Esophagus squamous epithelium (tissue), 5 donors: ENCODE measurements around the gene CHAF1B. TPM values are rescaled to one million over a fixed set of nuclear protein-coding genes. Genes with fewer than 3 reads are reported as not detected.
"Not testable (repeated sequence)": the region's sequence is repeated elsewhere in the genome, so short reads cannot be mapped to it uniquely, and the experiment has no call there.

Experiments used
- DNase-seq: peaks from one replicate; lab custom pipeline; 2025; lab: John Stamatoyannopoulos, UW
- H3K27ac ChIP-seq, 4 donors: fragments of 200-600 bp; sonication (generic); one replicate each; pipeline ENCODE4 v1.5.1; 2016 to 2019; ENCODE audit warnings: mild to moderate bottlenecking in 1 of 4
- H3K27me3 ChIP-seq, 4 donors: fragments of 200-600 bp; sonication (generic); 1 replicate in 3 of 4; 2 replicates in 1 of 4; pipeline versions ENCODE4 v1.5.1 to v1.6.0; 2017 to 2021; ENCODE audit warnings: antibody characterized with exemption in 1 of 4
- H3K36me3 ChIP-seq, 3 donors: fragments of 200-600 bp; sonication (generic); one replicate each; pipeline ENCODE4 v1.5.1; 2016 to 2019
- H3K4me1 ChIP-seq, 3 donors: fragments of 200-600 bp; sonication (generic); one replicate each; pipeline ENCODE4 v1.5.1; 2017 to 2019
- H3K4me3 ChIP-seq, 4 donors: fragments of 200-600 bp; sonication (generic); 1 replicate in 3 of 4; 2 replicates in 1 of 4; pipeline ENCODE4 v1.5.1; 2016 to 2019; ENCODE audit warnings: mild to moderate bottlenecking in 2 of 4, moderate library complexity in 1 of 4
- H3K9me3 ChIP-seq, 3 donors: fragments of 200-600 bp; sonication (generic); one replicate each; pipeline ENCODE4 v1.5.1; 2016 to 2019
- POLR2A ChIP-seq, 4 donors: fragments of 450-650 bp; IDR thresholded peaks; one replicate each; pipeline ENCODE4 v1.6.1; 2017; ENCODE audit warnings: antibody characterized with exemption in 4 of 4, mild to moderate bottlenecking in 4 of 4, moderate library complexity in 3 of 4
- WGBS, 2 donors: methylation state at CpG; one replicate each; pipeline ENCODE4 v1.1.5; 2018; 5-methylcytosine and 5-hydroxymethylcytosine counted together
- intact Hi-C: fragments of 100-400 bp; cut with DNase I; formaldehyde crosslinking; loops from one replicate; pipeline ENCODE4 v1.15.0; 2022
- total RNA-seq, 4 donors: library from RNA; depleted of rRNA; stranded (reverse); fragments of >200 nt; gene quantifications; one replicate each; pipeline ENCODE4 v1.1.0, GENCODE V29; 2016
- TF ChIP-seq, protein P1 (sequence below), 6 experiments: fragments of 450-650 bp in 4 of 6; fragments of 200-600 bp in 2 of 6; sonication (generic) in 2 of 6; IDR thresholded peaks; one replicate each; pipeline ENCODE4 v1.5.1; 2016 to 2019; ENCODE audit warnings: antibody characterized with exemption in 6 of 6, mild to moderate bottlenecking in 4 of 6, moderate library complexity in 4 of 6
- donor health status: DM: yes; HTN: yes; CAD: no.

CHAF1B gene
- total RNA-seq, 4 donors from 2014 or later = 2.4 to 6.6 (median 4.3) TPM

GRCh38 chr21:36397606-36398005 lies 12.4 kb downstream of the CHAF1B start:
- no peaks in the 10 kb centered on the region for H3K9me3 ChIP-seq
- no peak for DNase-seq
- no peak overlapping the region for H3K27ac ChIP-seq
- H3K4me1 ChIP-seq = no peaks in the 10 kb centered on the region
- H3K27me3 ChIP-seq = no peaks in the 10 kb centered on the region
- no peak for TF ChIP-seq POLR2A (IDR thresholded peaks at IDR 0.05)
- TF ChIP-seq, protein P1, sequence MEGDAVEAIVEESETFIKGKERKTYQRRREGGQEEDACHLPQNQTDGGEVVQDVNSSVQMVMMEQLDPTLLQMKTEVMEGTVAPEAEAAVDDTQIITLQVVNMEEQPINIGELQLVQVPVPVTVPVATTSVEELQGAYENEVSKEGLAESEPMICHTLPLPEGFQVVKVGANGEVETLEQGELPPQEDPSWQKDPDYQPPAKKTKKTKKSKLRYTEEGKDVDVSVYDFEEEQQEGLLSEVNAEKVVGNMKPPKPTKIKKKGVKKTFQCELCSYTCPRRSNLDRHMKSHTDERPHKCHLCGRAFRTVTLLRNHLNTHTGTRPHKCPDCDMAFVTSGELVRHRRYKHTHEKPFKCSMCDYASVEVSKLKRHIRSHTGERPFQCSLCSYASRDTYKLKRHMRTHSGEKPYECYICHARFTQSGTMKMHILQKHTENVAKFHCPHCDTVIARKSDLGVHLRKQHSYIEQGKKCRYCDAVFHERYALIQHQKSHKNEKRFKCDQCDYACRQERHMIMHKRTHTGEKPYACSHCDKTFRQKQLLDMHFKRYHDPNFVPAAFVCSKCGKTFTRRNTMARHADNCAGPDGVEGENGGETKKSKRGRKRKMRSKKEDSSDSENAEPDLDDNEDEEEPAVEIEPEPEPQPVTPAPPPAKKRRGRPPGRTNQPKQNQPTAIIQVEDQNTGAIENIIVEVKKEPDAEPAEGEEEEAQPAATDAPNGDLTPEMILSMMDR (IDR thresholded peaks at IDR 0.05) = no peak
- H3K4me3 ChIP-seq = no peak overlapping the region
- H3K36me3 ChIP-seq = peaks cover 0 to 44% (median 0%) of the 10 kb centered on the region in 3 donors
- WGBS, 2 donors = 79 to 82% methylated on average over 5 of the region's 5 CpGs
- intact Hi-C loops = no loop called here

DNA sequence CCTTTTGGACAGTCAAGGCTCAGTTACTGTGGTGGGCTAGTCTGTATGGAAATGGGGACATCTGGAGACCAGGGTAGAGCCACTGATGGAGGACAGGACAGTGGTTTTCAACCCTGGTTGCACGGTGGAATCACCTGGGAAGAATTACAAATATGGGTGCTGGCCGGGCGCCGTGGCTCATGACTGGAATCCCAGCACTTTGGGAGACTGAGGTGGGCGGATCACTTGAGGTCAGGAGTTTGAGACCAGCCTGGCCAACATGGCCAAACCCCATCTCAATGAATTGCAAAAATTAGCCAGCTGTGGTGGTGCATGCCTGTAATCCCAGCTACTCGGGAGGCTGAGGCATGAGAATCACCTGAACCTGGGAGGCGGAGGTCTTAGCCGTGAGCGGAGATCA lies 14.5 kb downstream of the CHAF1B start:
- H3K9me3 ChIP-seq, H3K4me3 ChIP-seq, H3K4me1 ChIP-seq, intact Hi-C loops, H3K27ac ChIP-seq, H3K27me3 ChIP-seq, DNase-seq: not testable (repeated sequence)
- H3K36me3 ChIP-seq = peaks cover 0 to 53% (median 0%) of the 10 kb centered on the region in 3 donors
- 96 to 100% methylated on average over 4 to 9 of the region's 9 CpGs for WGBS, 2 donors

DNA sequence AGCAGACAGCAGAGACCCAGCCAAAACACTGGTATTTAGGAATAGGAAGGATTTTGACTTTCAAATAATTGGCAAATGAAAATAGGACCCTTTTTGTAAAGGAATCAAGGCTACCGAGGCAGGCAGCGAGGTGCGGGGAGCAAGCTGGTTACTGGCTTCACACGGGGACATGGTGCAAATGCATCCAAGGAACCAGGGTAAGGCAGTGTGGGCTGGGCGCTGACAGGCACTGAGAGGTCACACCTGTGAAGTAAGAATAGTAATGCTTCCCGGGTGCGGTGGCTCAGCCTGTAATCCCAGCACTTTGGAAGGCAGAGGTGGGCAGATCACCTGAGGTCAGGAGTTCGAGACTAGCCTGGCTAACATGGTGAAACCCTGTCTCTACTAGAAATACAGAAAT lies 15.5 kb downstream of the CHAF1B start:
- Histone ChIP-seq H3K27ac (no peak overlapping the region), H3K9me3 (no peaks in the 10 kb centered on the region), H3K36me3 (peaks cover 0 to 50% (median 0%) of the 10 kb centered on the region in 3 donors), H3K27me3 (no peaks in the 10 kb centered on the region), H3K4me3 (no peak overlapping the region), H3K4me1 (no peaks in the 10 kb centered on the region)
- 86 to 95% methylated on average over 7 to 8 of the region's 8 CpGs for WGBS, 2 donors
- no peak for TF ChIP-seq POLR2A (IDR thresholded peaks at IDR 0.05)
- TF ChIP-seq, protein P1 (IDR thresholded peaks at IDR 0.05) = no peak
- intact Hi-C loops = no loop called here
- DNase-seq = no peak

- no peak overlapping the region for H3K27ac ChIP-seq
- H3K27me3 ChIP-seq = no peaks in the 10 kb centered on the region
- H3K36me3 ChIP-seq = peaks cover 0 to 48% (median 0%) of the 10 kb centered on the region in 3 donors
- H3K4me1 ChIP-seq = no peaks in the 10 kb centered on the region
- TF ChIP-seq, protein P1 (IDR thresholded peaks at IDR 0.05) = no peak
- DNase-seq = no peak
- intact Hi-C loops = no loop called here
- no peaks in the 10 kb centered on the region for H3K9me3 ChIP-seq
- 84 to 88% methylated on average over 1 of the region's 1 CpG for WGBS, 2 donors
- no peak overlapping the region for H3K4me3 ChIP-seq
These were observed 17.1 kb downstream of the CHAF1B start for GRCh38 chr21:36402339-36402738.

GRCh38 chr21:36403713-36404112 lies 18.5 kb downstream of the CHAF1B start:
- Histone ChIP-seq H3K4me3 (no peak overlapping the region), H3K9me3 (no peaks in the 10 kb centered on the region), H3K36me3 (peaks cover 0 to 48% (median 0%) of the 10 kb centered on the region in 3 donors), H3K27me3 (no peaks in the 10 kb centered on the region), H3K27ac (no peak overlapping the region), H3K4me1 (no peaks in the 10 kb centered on the region)
- intact Hi-C loops = no loop called here
- no peak for DNase-seq
- 86 to 88% methylated on average over 5 of the region's 5 CpGs for WGBS, 2 donors
- no peak for TF ChIP-seq POLR2A (IDR thresholded peaks at IDR 0.05)
- TF ChIP-seq, protein P1 (IDR thresholded peaks at IDR 0.05) = no peak

GRCh38 chr21:36408568-36408967 lies 23.4 kb downstream of the CHAF1B start:
- H3K27ac ChIP-seq = no peak overlapping the region
- no peak overlapping the region for H3K4me3 ChIP-seq
- intact Hi-C loops = no loop called here
- no peaks in the 10 kb centered on the region for H3K4me1 ChIP-seq
- H3K9me3 ChIP-seq = no peaks in the 10 kb centered on the region
- WGBS, 2 donors = 89 to 90% methylated on average over 6 of the region's 6 CpGs
- DNase-seq = no peak
- no peaks in the 10 kb centered on the region for H3K27me3 ChIP-seq
- H3K36me3 ChIP-seq = peaks cover 0 to 46% (median under 1%) of the 10 kb centered on the region in 3 donors
- TF ChIP-seq, protein P1 (IDR thresholded peaks at IDR 0.05) = no peak
- TF ChIP-seq POLR2A (IDR thresholded peaks at IDR 0.05) = no peak
